ENCODE results near the gene LY6G5C.
"Not testable (repeated sequence)": the region's sequence is repeated elsewhere in the genome, so short reads cannot be mapped to it uniquely, and the experiment has no call there.

LY6G5C gene

GRCh38 chr6:31715022-31715958 lies 34.4 kb upstream of the LY6G5C start, which contains the start of gene LY6G6D:
Gene LY6G6D (plus strand): TSS chr6:31715348. CDS start chr6:31715356, 8 bp downstream.
- DNase-seq (ENCODE audit: low spot score) = no peak

GRCh38 chr6:31713991-31714684 lies 33.3 kb upstream of the LY6G5C start:
- no peak for DNase-seq (ENCODE audit: low spot score)

GRCh38 chr6:31713465-31713864 lies 32.6 kb upstream of the LY6G5C start:
- no peak for DNase-seq (ENCODE audit: low spot score)

GRCh38 chr6:31712296-31712695 lies 31.4 kb upstream of the LY6G5C start:
- no peak for DNase-seq (ENCODE audit: low spot score)

GRCh38 chr6:31711233-31711632 lies 30.4 kb upstream of the LY6G5C start:
- DNase-seq (ENCODE audit: low spot score) = no peak

GRCh38 chr6:31710523-31711219 lies 29.8 kb upstream of the LY6G5C start:
- DNase-seq (ENCODE audit: low spot score) = no peak

- DNase-seq (ENCODE audit: low spot score) = not testable (repeated sequence)
These were observed 28.3 kb upstream of the LY6G5C start for GRCh38 chr6:31709157-31709556.

GRCh38 chr6:31708224-31708623 lies 27.4 kb upstream of the LY6G5C start:
- no peak for DNase-seq (ENCODE audit: low spot score)

GRCh38 chr6:31707701-31708100 lies 26.8 kb upstream of the LY6G5C start:
- DNase-seq (ENCODE audit: low spot score) = no peak

GRCh38 chr6:31706599-31706998 lies 25.7 kb upstream of the LY6G5C start, which contains the start of gene LY6G6F:
Gene LY6G6F (plus strand): TSS chr6:31706866. CDS start chr6:31706907, 41 bp downstream.
- no peak for DNase-seq (ENCODE audit: low spot score)

- DNase-seq (ENCODE audit: low spot score) = no peak
These were observed 25.1 kb upstream of the LY6G5C start for GRCh38 chr6:31705931-31706330.

GRCh38 chr6:31702819-31703716 lies 22.2 kb upstream of the LY6G5C start, which contains the start of gene ABHD16A:
Gene ABHD16A (minus strand): TSS chr6:31703324. CDS start chr6:31703281, 43 bp downstream.
- DNase-seq (ENCODE audit: low spot score) = peak; percentile 99

GRCh38 chr6:31702405-31702818 lies 21.5 kb upstream of the LY6G5C start:
- no peak for DNase-seq (ENCODE audit: low spot score)

- peak; percentile 41 for DNase-seq (ENCODE audit: low spot score)
These were observed 21.0 kb upstream of the LY6G5C start for GRCh38 chr6:31701666-31702404.

GRCh38 chr6:31700740-31701401 lies 20.0 kb upstream of the LY6G5C start:
- no peak for DNase-seq (ENCODE audit: low spot score)

GRCh38 chr6:31697555-31697954 lies 16.7 kb upstream of the LY6G5C start:
- no peak for DNase-seq (ENCODE audit: low spot score)

- DNase-seq (ENCODE audit: low spot score) = no peak
These were observed 12.7 kb upstream of the LY6G5C start for GRCh38 chr6:31693535-31693934.

GRCh38 chr6:31692886-31693285 lies 12.0 kb upstream of the LY6G5C start:
- DNase-seq (ENCODE audit: low spot score) = no peak

- no peak for DNase-seq (ENCODE audit: low spot score)
These were observed 11.5 kb upstream of the LY6G5C start for GRCh38 chr6:31692353-31692752.

GRCh38 chr6:31691564-31692108 lies 10.8 kb upstream of the LY6G5C start:
- DNase-seq (ENCODE audit: low spot score) = no peak

Data from AG20443 (cell line).